Amniotic stem cell (primary cell): ENCODE data around the gene ZCCHC14.

Experiments
- DNase-seq: peaks from one replicate; lab custom pipeline; 2025; lab: John Stamatoyannopoulos, UW

Gene ZCCHC14

DNA sequence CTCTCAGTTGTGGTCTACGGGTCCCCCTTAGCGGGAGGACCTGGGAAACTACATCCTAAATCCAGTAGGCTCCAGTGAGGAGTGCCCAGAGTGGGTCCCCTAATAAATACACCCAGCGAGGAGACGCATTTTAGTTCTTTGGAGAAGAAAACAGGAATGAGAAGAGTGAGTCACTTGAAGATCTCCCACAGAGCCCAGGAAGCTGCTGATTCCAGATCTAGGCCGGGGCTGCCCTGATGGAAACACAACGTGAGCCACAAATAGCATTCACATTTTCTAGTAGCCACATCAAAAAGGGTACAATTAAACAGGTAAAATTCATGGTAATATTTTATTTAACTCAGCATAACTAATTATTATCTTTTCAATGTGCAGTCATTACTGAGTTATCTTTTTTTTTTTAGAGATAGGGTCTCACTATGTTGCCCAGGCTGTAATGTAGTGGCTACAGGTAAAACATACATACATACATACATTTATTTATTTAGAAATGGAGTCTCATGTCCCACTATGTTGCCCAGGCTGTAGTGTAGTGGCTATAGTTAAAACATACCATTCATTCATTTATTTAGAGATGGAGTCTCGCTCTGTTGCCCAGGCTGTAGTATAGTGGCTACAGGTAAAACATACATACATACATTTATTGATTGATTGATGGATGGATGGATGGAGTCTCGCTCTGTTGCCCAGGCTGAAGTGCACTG is 130.8 kb downstream of the ZCCHC14 start:
- no peak for DNase-seq

DNA sequence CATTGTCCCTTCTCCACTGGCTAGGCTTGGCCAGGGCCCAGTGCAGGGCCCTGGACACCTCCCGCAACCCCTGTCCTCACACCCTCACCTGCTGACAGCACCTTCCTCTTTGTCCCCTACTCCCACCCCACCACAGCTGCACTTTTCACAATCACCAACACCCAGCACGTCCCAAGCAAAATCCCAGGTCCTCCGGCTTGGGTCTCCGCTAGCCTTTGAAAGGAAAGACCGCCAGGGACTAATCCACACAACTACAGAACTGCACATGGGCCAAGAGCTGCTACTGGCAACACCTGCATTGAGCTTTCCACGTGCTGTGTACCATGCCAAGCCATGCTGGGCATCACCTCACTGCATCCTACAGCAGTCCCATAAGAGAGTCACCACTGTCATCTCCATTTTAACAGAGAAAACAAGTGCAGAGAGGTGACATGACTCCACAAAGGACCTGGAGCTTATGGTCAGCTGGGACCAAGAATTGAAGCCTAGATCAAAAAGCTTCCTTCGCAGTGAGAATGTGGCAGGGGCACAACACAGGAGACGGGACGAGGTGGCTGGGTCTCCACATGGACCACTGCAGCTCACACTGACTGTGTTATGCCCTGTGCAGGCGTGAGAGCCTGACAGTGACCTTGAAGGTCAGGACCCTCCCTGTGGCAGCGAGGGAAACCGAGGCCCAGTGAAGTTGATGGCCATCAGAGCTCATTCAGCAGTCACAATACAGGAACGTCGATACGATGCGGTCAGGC is 131.8 kb downstream of the ZCCHC14 start:
- no peak for DNase-seq

DNA sequence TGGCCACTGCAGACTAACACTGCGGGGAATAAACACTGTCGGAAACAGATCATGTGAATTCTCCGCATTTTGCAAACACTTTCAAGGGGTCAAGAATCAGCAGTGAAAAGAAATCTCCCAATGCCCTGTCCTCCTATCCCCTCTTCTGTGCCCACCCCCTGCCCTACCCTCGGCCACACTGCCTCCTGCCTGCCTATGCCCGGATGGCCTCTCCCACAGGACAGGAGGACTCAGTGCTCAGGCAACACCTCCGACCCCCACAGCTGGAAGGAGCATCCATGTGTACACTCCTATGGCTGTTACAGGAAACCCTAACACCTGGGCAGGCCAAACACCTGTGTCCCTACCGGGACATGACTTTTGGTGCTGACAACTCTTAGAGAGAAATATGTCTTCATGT is 133.7 kb downstream of the ZCCHC14 start:
- no peak for DNase-seq

GRCh38 chr16:87358696-87359095 is 134.1 kb downstream of the ZCCHC14 start:
- DNase-seq = no peak

GRCh38 chr16:87358250-87358649 is 134.6 kb downstream of the ZCCHC14 start:
- DNase-seq = no peak

GRCh38 chr16:87356491-87356853 is 136.4 kb downstream of the ZCCHC14 start:
- DNase-seq = no peak
